ENCODE results near the gene ATP6V0E2. TPM values are rescaled to one million over a fixed set of nuclear protein-coding genes. Genes with fewer than 3 reads are reported as not detected.

Gene ATP6V0E2
- total RNA-seq, 2 experiments from 2014 or later: 69.0 to 76.1 TPM

DNA sequence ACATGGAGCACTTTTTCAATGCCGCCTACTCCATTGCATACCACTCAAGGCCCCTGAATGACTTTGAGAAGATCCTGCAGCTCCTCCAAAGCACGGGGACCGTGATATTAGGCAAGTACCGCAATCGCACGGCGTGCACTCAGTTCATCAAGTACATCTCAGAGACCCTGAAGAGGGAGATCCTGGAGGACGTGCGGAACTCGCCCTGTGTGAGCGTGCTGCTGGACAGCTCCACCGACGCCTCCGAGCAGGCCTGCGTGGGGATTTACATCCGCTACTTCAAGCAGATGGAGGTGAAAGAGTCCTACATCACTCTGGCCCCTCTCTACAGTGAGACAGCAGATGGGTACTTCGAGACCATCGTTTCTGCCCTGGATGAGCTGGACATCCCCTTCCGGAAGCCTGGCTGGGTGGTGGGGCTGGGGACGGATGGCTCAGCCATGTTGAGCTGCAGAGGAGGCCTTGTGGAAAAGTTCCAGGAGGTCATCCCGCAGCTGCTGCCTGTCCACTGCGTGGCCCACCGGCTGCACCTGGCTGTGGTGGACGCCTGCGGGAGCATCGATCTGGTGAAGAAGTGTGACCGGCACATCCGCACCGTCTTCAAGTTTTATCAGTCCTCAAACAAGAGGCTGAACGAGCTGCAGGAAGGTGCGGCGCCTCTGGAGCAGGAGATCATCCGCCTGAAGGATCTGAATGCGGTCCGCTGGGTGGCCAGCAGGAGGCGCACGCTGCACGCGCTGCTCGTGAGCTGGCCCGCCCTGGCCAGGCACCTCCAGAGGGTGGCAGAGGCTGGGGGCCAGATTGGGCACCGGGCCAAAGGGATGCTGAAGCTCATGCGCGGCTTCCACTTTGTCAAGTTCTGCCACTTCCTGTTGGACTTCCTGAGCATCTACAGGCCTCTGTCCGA, 12.7 kb upstream of the ATP6V0E2 start:
- H3K4me3 Mint-ChIP-seq: no peak overlapping the region
- CTCF ChIA-PET: interaction anchor here (0.6 to 3.9 kb wide), 5 partner anchors 10 to 187 kb away, joined by 3 to 22 read pairs (median 4); no protein-coding TSS in a partner anchor
- peaks cover 56% of the 10 kb centered on the region for H3K4me1 Mint-ChIP-seq
- H3K27ac Mint-ChIP-seq: peak overlapping the region; percentile 25
- POLR2A ChIA-PET: no interaction called here
- peaks cover 49% of the 10 kb centered on the region for H3K36me3 Mint-ChIP-seq (ENCODE audit: low read depth)
- DNase-seq: no peak
- no peaks in the 10 kb centered on the region for H3K27me3 Mint-ChIP-seq
- no peaks in the 10 kb centered on the region for H3K9me3 Mint-ChIP-seq

DNA sequence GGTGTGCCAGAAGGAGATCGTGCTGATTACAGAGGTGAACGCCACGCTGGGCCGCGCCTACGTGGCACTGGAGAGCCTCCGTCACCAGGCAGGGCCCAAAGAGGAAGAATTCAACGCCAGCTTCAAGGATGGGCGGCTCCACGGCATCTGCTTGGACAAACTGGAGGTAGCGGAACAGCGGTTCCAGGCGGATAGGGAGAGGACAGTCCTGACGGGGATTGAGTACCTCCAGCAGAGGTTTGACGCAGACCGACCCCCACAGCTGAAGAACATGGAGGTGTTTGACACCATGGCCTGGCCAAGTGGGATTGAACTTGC, 12.1 kb upstream of the ATP6V0E2 start:
- CTCF ChIA-PET: interaction anchor here (1.0 to 3.9 kb wide), 4 partner anchors 9 to 31 kb away, joined by 3 to 22 read pairs (median 6); no protein-coding TSS in a partner anchor
- H3K36me3 Mint-ChIP-seq (ENCODE audit: low read depth): peaks cover 43% of the 10 kb centered on the region
- DNase-seq: no peak
- POLR2A ChIA-PET: no interaction called here
- H3K27me3 Mint-ChIP-seq: no peaks in the 10 kb centered on the region
- no peaks in the 10 kb centered on the region for H3K9me3 Mint-ChIP-seq
- H3K27ac Mint-ChIP-seq: peak overlapping the region; percentile 25
- H3K4me1 Mint-ChIP-seq: peaks cover 56% of the 10 kb centered on the region
- no peak overlapping the region for H3K4me3 Mint-ChIP-seq

- no peaks in the 10 kb centered on the region for H3K27me3 Mint-ChIP-seq
- CTCF ChIA-PET: interaction anchor here (1.0 to 3.9 kb wide), 4 partner anchors 9 to 31 kb away, joined by 3 to 22 read pairs (median 6); no protein-coding TSS in a partner anchor
- no peaks in the 10 kb centered on the region for H3K9me3 Mint-ChIP-seq
- H3K27ac Mint-ChIP-seq: no peak overlapping the region
- no peak for DNase-seq
- peaks cover 47% of the 10 kb centered on the region for H3K36me3 Mint-ChIP-seq (ENCODE audit: low read depth)
- H3K4me3 Mint-ChIP-seq: no peak overlapping the region
- POLR2A ChIA-PET: no interaction called here
- H3K4me1 Mint-ChIP-seq: peaks cover 56% of the 10 kb centered on the region
These were observed 11.6 kb upstream of the ATP6V0E2 start for GRCh38 chr7:149862156-149862555.

GRCh38 chr7:149863500-149863899, 10.3 kb upstream of the ATP6V0E2 start:
- Mint-ChIP-seq H3K4me3 (no peak overlapping the region), H3K27me3 (no peaks in the 10 kb centered on the region), H3K36me3 (ENCODE audit: low read depth) (peaks cover 53% of the 10 kb centered on the region), H3K4me1 (peaks cover 60% of the 10 kb centered on the region), H3K9me3 (no peaks in the 10 kb centered on the region), H3K27ac (peak overlapping the region; percentile 57)
- ChIA-PET POLR2A (no interaction called here), CTCF (interaction anchor here (3.9 kb wide), 1 partner anchor 14 kb away, joined by 9 read pairs; no protein-coding TSS in a partner anchor)
- no peak for DNase-seq

DNA sequence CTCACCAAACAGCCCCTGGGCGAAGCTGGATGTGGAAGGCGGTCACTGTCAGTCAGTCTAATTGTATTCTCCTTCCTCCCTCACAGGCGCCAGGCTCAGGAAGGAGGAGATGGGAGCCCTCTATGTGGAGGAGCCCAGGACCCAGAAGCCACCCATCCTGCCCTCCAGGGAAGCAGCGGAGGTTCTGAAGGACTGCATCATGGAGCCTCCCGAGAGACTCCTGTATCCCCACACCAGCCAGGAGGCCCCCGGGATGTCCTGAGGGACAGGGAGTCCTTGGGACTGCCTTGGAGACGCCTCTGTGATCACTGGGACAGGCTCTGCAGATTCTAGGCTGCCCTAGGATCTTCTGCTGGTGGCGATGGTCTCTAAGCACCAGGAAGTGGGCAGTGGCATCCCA, 9.7 kb upstream of the ATP6V0E2 start:
- Mint-ChIP-seq H3K36me3 (ENCODE audit: low read depth) (peaks cover 53% of the 10 kb centered on the region), H3K4me1 (peaks cover 65% of the 10 kb centered on the region), H3K4me3 (no peak overlapping the region), H3K9me3 (no peaks in the 10 kb centered on the region), H3K27ac (peak overlapping the region; percentile 86), H3K27me3 (no peaks in the 10 kb centered on the region)
- POLR2A ChIA-PET: no interaction called here
- CTCF ChIA-PET: interaction anchor here (3.9 kb wide), 1 partner anchor 14 kb away, joined by 9 read pairs; no protein-coding TSS in a partner anchor
- DNase-seq: no peak

DNA sequence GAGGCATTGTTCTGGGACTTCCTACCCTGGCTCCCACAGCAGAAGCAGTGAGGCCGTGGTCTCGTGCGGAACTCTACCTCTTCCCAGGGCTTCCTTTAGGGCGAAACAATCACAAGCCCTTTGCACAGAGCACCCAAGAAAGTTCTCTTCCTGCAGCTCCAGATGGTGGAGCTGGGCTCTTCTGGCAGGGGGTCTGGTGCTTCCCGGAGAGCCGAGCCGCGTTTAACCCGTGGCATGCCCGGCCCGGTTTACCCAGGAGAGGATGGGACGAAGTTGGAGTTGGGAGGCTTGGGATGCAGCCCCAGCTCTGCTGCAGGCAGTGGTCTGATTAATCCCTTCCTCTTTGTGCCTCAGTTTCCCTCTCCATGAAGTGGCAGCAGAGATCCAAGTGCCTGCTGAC, 9.0 kb upstream of the ATP6V0E2 start:
- Mint-ChIP-seq H3K4me3 (no peak overlapping the region), H3K9me3 (no peaks in the 10 kb centered on the region), H3K36me3 (ENCODE audit: low read depth) (peaks cover 50% of the 10 kb centered on the region), H3K27ac (peak overlapping the region; percentile 98), H3K27me3 (no peaks in the 10 kb centered on the region), H3K4me1 (peaks cover 73% of the 10 kb centered on the region)
- ChIA-PET CTCF (interaction anchor here (0.8 to 1.4 kb wide), 4 partner anchors 15 to 27 kb away, joined by 3 read pairs; partner anchors contain the start of gene ZNF862), POLR2A (interaction anchor here (0.6 kb wide), 1 partner anchor 877 kb away, joined by 3 read pairs; no protein-coding TSS in a partner anchor)
- no peak for DNase-seq

GRCh38 chr7:149865437-149865836, 8.3 kb upstream of the ATP6V0E2 start:
- DNase-seq: peak; percentile 81
- Mint-ChIP-seq H3K4me3 (peak overlapping the region; percentile 54), H3K27ac (peak overlapping the region; percentile 98), H3K4me1 (peaks cover 80% of the 10 kb centered on the region), H3K36me3 (ENCODE audit: low read depth) (peaks cover 44% of the 10 kb centered on the region), H3K9me3 (no peaks in the 10 kb centered on the region), H3K27me3 (no peaks in the 10 kb centered on the region)
- ChIA-PET POLR2A (interaction anchor here (0.6 kb wide), 1 partner anchor 876 kb away, joined by 3 read pairs; no protein-coding TSS in a partner anchor), CTCF (interaction anchor here (0.8 to 1.4 kb wide), 5 partner anchors 10 to 27 kb away, joined by 3 read pairs; partner anchors contain the start of gene ZNF862)

DNA sequence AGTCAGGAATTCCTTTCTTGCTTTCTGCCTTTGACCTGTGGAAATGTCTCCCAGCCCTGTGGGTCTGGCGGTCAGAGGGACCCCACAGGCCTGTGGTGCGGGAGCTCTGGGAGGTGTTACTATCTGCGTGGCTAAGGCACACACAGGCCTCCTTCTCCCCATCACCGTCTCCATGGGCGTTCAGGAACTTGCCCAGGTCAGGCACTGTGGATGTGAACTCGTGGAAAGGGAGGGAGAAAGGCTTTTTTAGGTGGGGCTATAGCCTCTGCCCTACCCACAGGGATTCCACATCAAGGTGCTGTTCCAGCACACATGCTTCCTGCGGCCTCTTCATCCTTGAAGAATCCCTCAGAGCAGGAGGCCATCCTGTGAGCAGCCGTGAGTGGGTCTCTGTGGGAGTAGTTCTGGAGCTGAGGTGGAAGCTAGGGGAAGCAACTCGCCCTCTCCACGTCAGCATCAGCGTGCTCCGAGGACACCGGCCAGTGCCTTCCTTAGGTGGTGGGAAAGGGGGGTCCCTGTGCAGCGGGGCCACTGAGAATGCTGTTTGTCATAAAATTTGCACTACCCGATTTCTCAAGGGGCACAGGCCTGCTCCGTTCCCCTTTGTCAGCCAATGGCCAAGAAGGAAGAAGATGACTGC, 7.5 kb upstream of the ATP6V0E2 start:
- no peaks in the 10 kb centered on the region for H3K9me3 Mint-ChIP-seq
- peaks cover 88% of the 10 kb centered on the region for H3K4me1 Mint-ChIP-seq
- H3K27ac Mint-ChIP-seq: peak overlapping the region; percentile 98
- H3K27me3 Mint-ChIP-seq: no peaks in the 10 kb centered on the region
- ChIA-PET POLR2A (no interaction called here), CTCF (interaction anchor here (0.9 to 1.2 kb wide), 2 partner anchors 9 to 17 kb away, joined by 3 read pairs; no protein-coding TSS in a partner anchor)
- H3K36me3 Mint-ChIP-seq (ENCODE audit: low read depth): peaks cover 40% of the 10 kb centered on the region
- H3K4me3 Mint-ChIP-seq: no peak overlapping the region
- DNase-seq: no peak

- peaks cover 94% of the 10 kb centered on the region for H3K4me1 Mint-ChIP-seq
- peak overlapping the region; percentile 94 for H3K27ac Mint-ChIP-seq
- CTCF ChIA-PET: interaction anchor here (1.1 kb wide), 3 partner anchors 13 to 16 kb away, joined by 3 to 5 read pairs (median 4); no protein-coding TSS in a partner anchor
- H3K9me3 Mint-ChIP-seq: no peaks in the 10 kb centered on the region
- H3K4me3 Mint-ChIP-seq: peak overlapping the region; percentile 25
- H3K36me3 Mint-ChIP-seq (ENCODE audit: low read depth): peaks cover 41% of the 10 kb centered on the region
- no peaks in the 10 kb centered on the region for H3K27me3 Mint-ChIP-seq
- POLR2A ChIA-PET: interaction anchor here (1.3 kb wide), 1 partner anchor 29 kb away, joined by 7 read pairs; the partner anchor contains the start of gene ZNF862
- DNase-seq: no peak
These were observed 6.9 kb upstream of the ATP6V0E2 start for GRCh38 chr7:149866779-149867447.

DNA sequence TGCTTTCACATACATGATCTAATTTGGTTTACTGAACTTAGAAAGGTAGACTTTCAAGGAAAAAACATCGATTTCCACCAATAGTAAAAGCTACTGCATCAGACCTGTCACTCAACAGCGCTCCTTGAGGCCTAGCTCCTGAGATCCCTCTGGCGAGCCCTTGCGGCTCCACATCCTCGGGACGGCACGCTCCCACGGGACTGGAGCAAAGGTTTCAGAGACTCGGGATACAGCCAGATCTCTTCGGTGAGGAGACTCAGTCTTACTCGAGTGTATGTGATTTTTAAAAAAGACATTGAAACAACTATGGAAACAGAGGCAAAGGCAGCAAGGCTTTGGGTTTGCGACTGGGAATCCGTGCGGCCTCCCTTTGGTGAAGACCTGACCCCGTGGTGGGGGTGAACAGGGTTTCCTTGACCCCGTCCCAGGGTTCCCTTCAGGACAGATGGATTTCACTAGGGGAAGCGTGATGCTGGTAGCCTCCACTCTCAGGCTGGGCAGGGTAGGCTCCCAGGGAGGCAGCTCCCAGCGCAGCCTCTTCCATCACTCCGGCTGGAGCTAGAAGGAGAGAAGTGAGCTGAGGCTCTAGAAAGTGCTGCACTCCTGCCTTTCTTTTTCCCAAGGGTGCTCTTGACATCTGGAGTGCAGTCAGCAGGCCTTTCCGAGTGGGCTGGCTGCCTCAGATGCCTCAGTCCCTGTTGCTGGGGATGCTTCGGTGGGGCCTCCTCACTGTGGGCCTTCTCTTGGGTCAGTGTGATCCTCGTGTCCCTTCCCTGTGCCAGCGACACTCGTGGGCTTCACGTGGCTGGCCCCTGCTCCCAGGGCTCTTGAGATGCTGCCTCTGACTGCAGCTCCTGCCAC, 5.8 kb upstream of the ATP6V0E2 start:
- ChIA-PET POLR2A (interaction anchor here (1.3 kb wide), 1 partner anchor 30 kb away, joined by 7 read pairs; the partner anchor contains the start of gene ZNF862), CTCF (interaction anchor here (0.9 to 2.7 kb wide), 6 partner anchors 9 to 19 kb away, joined by 3 to 13 read pairs (median 4); no protein-coding TSS in a partner anchor)
- H3K36me3 Mint-ChIP-seq (ENCODE audit: low read depth): peaks cover 36% of the 10 kb centered on the region
- H3K27me3 Mint-ChIP-seq: no peaks in the 10 kb centered on the region
- no peak for DNase-seq
- H3K4me1 Mint-ChIP-seq: peaks cover 99% of the 10 kb centered on the region
- H3K9me3 Mint-ChIP-seq: no peaks in the 10 kb centered on the region
- peak overlapping the region; percentile 94 for H3K27ac Mint-ChIP-seq
- no peak overlapping the region for H3K4me3 Mint-ChIP-seq

DNA sequence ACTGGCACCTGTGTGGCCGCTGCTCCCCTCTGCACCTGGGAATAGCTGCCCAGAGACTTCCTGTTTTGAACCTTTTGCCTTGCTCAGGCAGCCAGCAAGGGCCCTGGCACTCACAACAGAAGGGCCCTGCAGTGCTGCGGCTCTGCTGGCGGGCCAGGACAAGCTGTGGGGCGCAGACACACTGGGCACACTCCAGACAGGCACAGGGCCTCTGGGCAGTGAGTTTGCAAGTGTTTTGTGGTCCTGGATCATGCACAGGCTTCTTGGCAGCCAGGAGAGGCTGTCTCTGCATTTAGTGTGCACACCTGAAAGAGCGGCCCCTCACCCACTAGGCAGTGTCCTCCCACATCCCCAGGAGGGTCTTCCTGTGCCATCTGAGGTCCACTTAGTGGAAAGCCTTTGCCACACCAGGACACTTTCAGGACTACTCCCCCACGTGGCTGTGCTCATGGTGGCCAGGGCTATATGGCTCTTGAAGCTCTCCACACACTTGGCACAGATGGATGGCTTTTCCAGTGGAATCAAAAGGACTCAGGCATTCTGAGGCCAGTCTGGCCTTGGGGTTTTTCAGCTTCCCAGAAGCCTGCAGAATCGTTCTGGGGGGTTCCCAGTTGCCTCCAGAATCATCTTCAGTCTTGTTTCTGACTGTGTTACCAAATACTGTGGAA, 5.0 kb upstream of the ATP6V0E2 start:
- no peak overlapping the region for H3K4me3 Mint-ChIP-seq
- no peaks in the 10 kb centered on the region for H3K27me3 Mint-ChIP-seq
- peak overlapping the region; percentile 94 for H3K27ac Mint-ChIP-seq
- no peak for DNase-seq
- CTCF ChIA-PET: interaction anchor here (0.9 to 2.7 kb wide), 3 partner anchors 13 to 20 kb away, joined by 3 to 13 read pairs (median 7); no protein-coding TSS in a partner anchor
- POLR2A ChIA-PET: interaction anchor here (1.5 kb wide), 1 partner anchor 30 kb away, joined by 4 read pairs; the partner anchor contains the start of gene ZNF862
- H3K36me3 Mint-ChIP-seq (ENCODE audit: low read depth): peaks cover 34% of the 10 kb centered on the region
- H3K4me1 Mint-ChIP-seq: peaks cover 95% of the 10 kb centered on the region
- no peaks in the 10 kb centered on the region for H3K9me3 Mint-ChIP-seq

All from activated CD4-positive, alpha-beta T cell treated with anti-CD3 and anti-CD28 coated beads, Interleukin-2, amount 10 ng/mL, durations not matched to agents 7 days and 5 days (primary cell).